Smooth muscle cell (in vitro differentiated cells): ENCODE measurements around the gene PMP22. TPM values are rescaled to one million over a fixed set of nuclear protein-coding genes. Genes with fewer than 3 reads are reported as not detected.

Experiments
- DNase-seq: peaks from one replicate; lab custom pipeline; 2025; ENCODE audit not compliant: unreplicated experiment; lab: John Stamatoyannopoulos, UW
- H2AFZ ChIP-seq: fragments of 200-600 bp; sonication (generic); 2 replicates; pipeline ENCODE4 v1.6.0; 2016; ENCODE audit warnings: antibody characterized with exemption, low read depth, mild to moderate bottlenecking
- H3F3A ChIP-seq: fragments of 200-600 bp; sonication (generic); 2 replicates; pipeline ENCODE4 v1.6.0; 2017; ENCODE audit warnings: antibody characterized with exemption, low read depth
- H3K27ac ChIP-seq: fragments of 200-600 bp; sonication (generic); 2 replicates; pipeline ENCODE4 v1.5.1; 2016; ENCODE audit warnings: low read depth, mild to moderate bottlenecking
- H3K27me3 ChIP-seq: fragments of 200-600 bp; sonication (generic); 2 replicates; pipeline ENCODE4 v1.6.1; 2016; ENCODE audit warnings: low read depth, mild to moderate bottlenecking
- H3K36me3 ChIP-seq: fragments of 200-600 bp; sonication (generic); 2 replicates; pipeline ENCODE4 v1.5.1; 2016; ENCODE audit warnings: low read depth
- H3K4me1 ChIP-seq: fragments of 200-600 bp; sonication (generic); 2 replicates; pipeline ENCODE4 v1.5.1; 2016; ENCODE audit warnings: low read depth
- H3K4me2 ChIP-seq: fragments of 200-600 bp; sonication (generic); 2 replicates; pipeline ENCODE4 v1.6.0; 2016; ENCODE audit warnings: mild to moderate bottlenecking
- H3K4me3 ChIP-seq: fragments of 200-600 bp; sonication (generic); 2 replicates; pipeline ENCODE4 v1.5.1; 2016; ENCODE audit warnings: mild to moderate bottlenecking
- H3K79me2 ChIP-seq: fragments of 200-600 bp; sonication (generic); 2 replicates; pipeline ENCODE4 v1.6.0; 2016; ENCODE audit warnings: low read depth, mild to moderate bottlenecking
- H3K9ac ChIP-seq: fragments of 200-600 bp; sonication (generic); 2 replicates; pipeline ENCODE4 v1.6.0; 2016; ENCODE audit warnings: low read depth
- H3K9me3 ChIP-seq: fragments of 200-600 bp; sonication (generic); replicated peaks from 2 replicates; pipeline ENCODE4 v1.5.1; 2016; ENCODE audit warnings: low read depth
- H4K20me1 ChIP-seq: fragments of 200-600 bp; sonication (generic); 2 replicates; pipeline ENCODE4 v1.6.0; 2016; ENCODE audit warnings: low read depth
- CTCF ChIP-seq: fragments of 200-600 bp; sonication (generic); IDR thresholded peaks from 2 replicates; pipeline ENCODE4 v1.5.1; 2017; ENCODE audit warnings: borderline replicate concordance, mild to moderate bottlenecking, antibody characterized with exemption; ENCODE audit not compliant: insufficient read depth, poor library complexity, severe bottlenecking
- WGBS: methylation state at CpG from one replicate; pipeline ENCODE4 v1.1.7; 2016; ENCODE audit warnings: low lambda C conversion rate; 5-methylcytosine and 5-hydroxymethylcytosine counted together
- polyA plus RNA-seq: library from polyadenylated mRNA; unstranded; fragments of >200 nt; fragmentation: Nextera tagmentation; extraction: Ambion mirVana; gene quantifications from 2 replicates; pipeline ENCODE4 v1.2.1, GENCODE V29; 2016
- total RNA-seq: library from RNA; depleted of rRNA; stranded (reverse); fragments of >200 nt; gene quantifications from 2 replicates; pipeline ENCODE4 v1.2.3, GENCODE V29; 2014

PMP22 gene
- total and polyA plus RNA-seq, 2 experiments from 2014 or later = 39.6 to 69.5 TPM

- H3K9ac ChIP-seq = no peak overlapping the region
- DNase-seq = no peak
- no peaks in the 10 kb centered on the region for H3K79me2 ChIP-seq
- no peak overlapping the region for H2AFZ ChIP-seq
- H3K27ac ChIP-seq = no peak overlapping the region
- peak overlapping the region; percentile 39 for H3K4me2 ChIP-seq
- no peak overlapping the region for H3K4me3 ChIP-seq
- TF ChIP-seq CTCF = no peak
- no peaks in the 10 kb centered on the region for H3K4me1 ChIP-seq
- H3F3A ChIP-seq = no peaks in the 10 kb centered on the region
- H3K36me3 ChIP-seq = no peaks in the 10 kb centered on the region
- 24% methylated on average over 1 of the region's 1 CpG for WGBS
- no peaks in the 10 kb centered on the region for H3K27me3 ChIP-seq
- H3K9me3 ChIP-seq = no peaks in the 10 kb centered on the region
- no peaks in the 10 kb centered on the region for H4K20me1 ChIP-seq
These were observed 70.3 kb downstream of the PMP22 start for GRCh38 chr17:15194859-15195277.

GRCh38 chr17:15185625-15185991 is 79.5 kb downstream of the PMP22 start:
- no peak overlapping the region for H3K4me3 ChIP-seq
- TF ChIP-seq CTCF = no peak
- H3K36me3 ChIP-seq = no peaks in the 10 kb centered on the region
- no peaks in the 10 kb centered on the region for H4K20me1 ChIP-seq
- H3K4me2 ChIP-seq = peak overlapping the region; percentile 6
- 33% methylated on average over 4 of the region's 4 CpGs for WGBS
- H3K79me2 ChIP-seq = no peaks in the 10 kb centered on the region
- no peaks in the 10 kb centered on the region for H3K27me3 ChIP-seq
- no peaks in the 10 kb centered on the region for H3K9me3 ChIP-seq
- H3K27ac ChIP-seq = no peak overlapping the region
- H2AFZ ChIP-seq = no peak overlapping the region
- H3F3A ChIP-seq = no peaks in the 10 kb centered on the region
- no peak overlapping the region for H3K9ac ChIP-seq
- no peak for DNase-seq
- no peaks in the 10 kb centered on the region for H3K4me1 ChIP-seq

- DNase-seq = no peak
- no peaks in the 10 kb centered on the region for H3K4me1 ChIP-seq
- H3K4me2 ChIP-seq = no peak overlapping the region
- H3K79me2 ChIP-seq = no peaks in the 10 kb centered on the region
- H2AFZ ChIP-seq = no peak overlapping the region
- H3K9me3 ChIP-seq = no peaks in the 10 kb centered on the region
- no peaks in the 10 kb centered on the region for H3F3A ChIP-seq
- H3K36me3 ChIP-seq = no peaks in the 10 kb centered on the region
- WGBS = 83% methylated on average over 5 of the region's 5 CpGs
- no peaks in the 10 kb centered on the region for H4K20me1 ChIP-seq
- no peak for TF ChIP-seq CTCF
- H3K27ac ChIP-seq = no peak overlapping the region
- no peak overlapping the region for H3K4me3 ChIP-seq
- H3K9ac ChIP-seq = no peak overlapping the region
- no peaks in the 10 kb centered on the region for H3K27me3 ChIP-seq
These were observed 80.1 kb downstream of the PMP22 start for GRCh38 chr17:15184872-15185624.

GRCh38 chr17:15181816-15182215 is 83.3 kb downstream of the PMP22 start:
- Histone ChIP-seq H4K20me1 (no peaks in the 10 kb centered on the region), H3K9me3 (no peaks in the 10 kb centered on the region), H3K27ac (no peak overlapping the region), H3K79me2 (no peaks in the 10 kb centered on the region), H3F3A (no peaks in the 10 kb centered on the region), H3K4me3 (no peak overlapping the region), H3K9ac (no peak overlapping the region), H3K36me3 (no peaks in the 10 kb centered on the region), H3K4me2 (no peak overlapping the region), H2AFZ (no peak overlapping the region), H3K27me3 (no peaks in the 10 kb centered on the region), H3K4me1 (no peaks in the 10 kb centered on the region)
- 86% methylated on average over 6 of the region's 6 CpGs for WGBS
- DNase-seq = no peak
- no peak for TF ChIP-seq CTCF
